Activated T-cell treated with anti-CD3 and anti-CD28 coated beads for 48 hours (primary cell): ENCODE results near the gene PLEKHA6.
A peak's percentile ranks its signal among the peaks of the same experiment; 100 is the strongest.

Experiments
- DNase-seq: peaks from one replicate; pipeline ENCODE4 v3.0.0-alpha.2; 2020; ENCODE audit warnings: low read depth

The PLEKHA6 gene

GRCh38 chr1:204262506-204263253, 97.0 kb downstream of the PLEKHA6 start:
- DNase-seq = no peak

GRCh38 chr1:204261746-204262505, 97.8 kb downstream of the PLEKHA6 start:
- DNase-seq = no peak

- DNase-seq = no peak
Observed at GRCh38 chr1:204261266-204261665, 98.5 kb downstream of the PLEKHA6 start.

- DNase-seq = no peak
Observed at GRCh38 chr1:204260601-204261197, 99.0 kb downstream of the PLEKHA6 start.

DNA sequence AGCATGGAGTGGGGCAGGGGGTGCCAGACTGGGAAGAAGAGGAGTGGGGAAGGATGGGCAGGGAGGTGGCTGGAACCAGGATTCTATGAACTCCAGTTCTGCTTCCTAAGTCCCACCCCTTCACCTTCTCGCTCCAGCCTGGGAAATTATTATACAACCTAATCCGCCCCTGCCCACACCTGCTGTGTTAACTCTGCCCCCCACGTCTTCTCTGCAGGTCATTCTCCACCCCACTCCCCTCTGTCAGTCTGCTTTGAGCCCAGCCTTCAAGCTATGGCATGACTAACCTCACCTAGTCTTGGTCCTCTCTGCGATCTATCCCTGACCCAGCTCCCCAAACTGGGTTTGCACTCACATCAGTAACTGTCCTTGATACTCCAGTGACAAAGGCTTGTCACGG, 99.9 kb downstream of the PLEKHA6 start:
- DNase-seq = no peak

GRCh38 chr1:204259196-204259595, 100.5 kb downstream of the PLEKHA6 start:
- DNase-seq = no peak

DNA sequence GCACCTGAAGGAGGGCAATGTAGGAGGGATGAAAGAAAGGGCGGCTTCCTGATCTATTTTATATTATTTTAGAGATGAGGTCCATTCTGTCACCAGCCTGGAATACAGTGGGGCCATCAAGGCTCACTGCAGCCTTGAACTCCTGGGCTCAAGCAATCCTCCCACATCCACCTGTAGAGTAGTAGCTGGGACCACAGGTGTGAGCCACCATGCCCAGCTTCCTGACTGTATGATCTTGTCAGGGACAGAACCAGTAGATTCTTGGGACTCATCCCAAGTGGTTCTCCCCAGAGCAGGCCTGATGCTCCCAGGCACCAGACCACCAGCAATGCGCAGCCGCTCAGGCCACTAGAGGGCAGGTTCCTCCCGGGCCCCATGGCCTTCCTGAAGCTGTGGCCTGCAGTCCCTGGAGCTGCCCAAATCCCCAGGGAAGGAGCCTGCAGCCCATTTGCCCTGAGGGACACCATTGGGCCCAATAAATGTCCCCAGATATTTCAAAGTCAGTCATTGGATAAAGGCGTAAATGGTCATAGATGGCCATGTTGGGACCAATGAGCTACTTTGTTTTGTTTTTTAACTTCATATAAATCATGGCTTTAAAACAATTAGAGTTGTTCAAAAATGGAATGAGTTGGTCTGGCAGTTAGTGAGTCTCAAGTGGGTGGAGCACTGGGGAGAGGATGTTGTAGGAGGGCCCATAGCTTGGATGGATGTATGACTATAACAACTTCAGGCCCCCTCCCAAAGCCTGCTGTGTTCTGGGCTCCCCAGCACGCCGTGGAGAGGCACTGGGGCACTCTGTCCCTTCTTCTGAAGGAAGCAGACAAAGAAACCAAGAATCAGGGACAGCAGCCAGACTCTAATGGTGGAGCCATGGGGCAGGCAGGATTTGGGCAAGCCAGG, 101.3 kb downstream of the PLEKHA6 start:
- peak; percentile 23 for DNase-seq

DNA sequence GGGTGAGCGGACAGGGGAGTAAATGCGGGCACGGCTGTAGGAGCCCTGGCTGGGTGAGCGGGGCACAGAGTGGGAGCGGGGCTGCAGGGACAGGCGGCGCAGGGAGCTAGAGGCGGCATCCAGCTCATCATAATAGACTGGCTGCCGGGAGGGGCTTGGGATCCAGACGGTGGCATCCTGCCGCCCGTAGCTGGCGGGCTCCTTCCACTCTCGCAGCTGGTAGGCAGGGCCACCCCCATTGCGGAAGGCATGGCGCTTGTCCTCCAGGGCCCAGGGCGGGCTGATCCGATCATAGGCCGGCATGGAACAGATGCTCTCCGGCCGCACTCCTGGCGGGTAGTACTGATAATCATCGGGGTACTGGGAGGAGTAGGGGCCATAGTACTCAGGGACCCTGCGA, 102.3 kb downstream of the PLEKHA6 start:
- no peak for DNase-seq

- DNase-seq = no peak
Observed at GRCh38 chr1:204256531-204256930, 103.2 kb downstream of the PLEKHA6 start.

DNA sequence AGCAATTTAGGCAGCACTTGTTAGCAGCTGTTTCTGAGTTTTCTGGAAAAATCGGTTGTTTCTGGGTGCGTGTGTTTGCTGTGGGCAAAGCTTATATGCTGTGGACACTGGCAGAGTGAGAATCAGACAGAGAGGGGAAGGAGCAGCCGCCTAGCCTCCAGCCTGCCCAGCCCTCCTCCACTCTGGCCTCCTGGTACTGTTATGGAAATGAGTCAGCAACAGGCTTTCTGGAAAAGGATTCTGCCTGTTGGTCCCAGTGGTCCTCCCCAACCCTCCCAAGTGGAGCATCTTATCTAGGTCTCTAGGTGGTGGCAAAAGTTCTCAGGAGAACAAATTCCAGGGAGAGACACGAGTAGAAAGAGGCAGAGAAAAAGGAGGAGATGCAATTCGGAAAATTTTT, 103.8 kb downstream of the PLEKHA6 start:
- DNase-seq = no peak

- no peak for DNase-seq
Observed at GRCh38 chr1:204255225-204255624, 104.5 kb downstream of the PLEKHA6 start.

- no peak for DNase-seq
Observed at GRCh38 chr1:204254031-204254661, 105.6 kb downstream of the PLEKHA6 start.

GRCh38 chr1:204251926-204252689, 107.6 kb downstream of the PLEKHA6 start:
- DNase-seq = no peak

DNA sequence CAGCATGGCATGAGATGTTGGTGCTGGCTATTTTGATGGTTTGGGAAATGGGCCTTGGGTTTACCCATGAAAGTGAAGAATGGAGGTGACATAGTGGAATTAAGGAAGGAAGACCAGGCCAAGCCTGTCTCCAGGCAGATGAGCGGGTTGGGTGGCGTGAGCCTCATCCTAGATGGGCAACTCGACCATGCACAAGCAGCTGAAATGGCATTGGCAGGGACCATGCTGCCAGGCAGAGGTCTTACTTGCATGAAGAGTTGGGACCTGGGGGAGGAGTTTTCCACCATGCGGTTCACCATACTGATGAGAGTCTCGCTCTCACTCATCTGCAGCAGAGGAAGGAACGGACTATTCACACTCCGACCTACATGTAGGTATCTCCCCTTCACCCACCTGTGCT, 108.4 kb downstream of the PLEKHA6 start:
- no peak for DNase-seq

DNA sequence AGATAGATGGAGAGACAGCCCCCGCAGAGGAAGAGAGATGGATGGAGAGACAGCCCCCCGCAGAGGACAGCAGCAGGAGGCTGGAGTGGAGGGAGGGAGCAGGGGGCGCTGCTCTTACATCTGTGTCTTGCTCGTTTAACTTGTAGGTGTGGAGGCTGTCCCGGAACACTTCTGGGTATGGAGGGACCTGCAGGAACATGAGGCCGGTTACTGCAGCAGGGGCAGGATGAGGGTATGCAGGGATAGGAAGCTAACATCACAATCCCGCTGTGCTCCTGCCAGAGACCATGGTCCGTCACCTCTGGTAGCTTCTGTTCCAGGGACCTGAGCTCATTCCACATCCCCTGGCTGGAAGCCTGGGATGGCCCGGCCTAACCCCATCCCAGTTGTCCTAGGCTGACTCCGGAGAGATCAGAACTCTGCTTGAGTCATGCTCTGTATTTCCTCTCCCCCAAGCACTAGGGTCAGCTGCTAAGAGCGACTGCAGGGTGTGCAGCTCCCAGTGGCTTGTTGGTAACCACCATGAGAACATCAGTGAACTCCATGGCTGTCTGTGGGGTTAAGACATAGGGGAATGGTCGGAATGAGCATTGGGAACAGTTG, 109.2 kb downstream of the PLEKHA6 start:
- no peak for DNase-seq

DNA sequence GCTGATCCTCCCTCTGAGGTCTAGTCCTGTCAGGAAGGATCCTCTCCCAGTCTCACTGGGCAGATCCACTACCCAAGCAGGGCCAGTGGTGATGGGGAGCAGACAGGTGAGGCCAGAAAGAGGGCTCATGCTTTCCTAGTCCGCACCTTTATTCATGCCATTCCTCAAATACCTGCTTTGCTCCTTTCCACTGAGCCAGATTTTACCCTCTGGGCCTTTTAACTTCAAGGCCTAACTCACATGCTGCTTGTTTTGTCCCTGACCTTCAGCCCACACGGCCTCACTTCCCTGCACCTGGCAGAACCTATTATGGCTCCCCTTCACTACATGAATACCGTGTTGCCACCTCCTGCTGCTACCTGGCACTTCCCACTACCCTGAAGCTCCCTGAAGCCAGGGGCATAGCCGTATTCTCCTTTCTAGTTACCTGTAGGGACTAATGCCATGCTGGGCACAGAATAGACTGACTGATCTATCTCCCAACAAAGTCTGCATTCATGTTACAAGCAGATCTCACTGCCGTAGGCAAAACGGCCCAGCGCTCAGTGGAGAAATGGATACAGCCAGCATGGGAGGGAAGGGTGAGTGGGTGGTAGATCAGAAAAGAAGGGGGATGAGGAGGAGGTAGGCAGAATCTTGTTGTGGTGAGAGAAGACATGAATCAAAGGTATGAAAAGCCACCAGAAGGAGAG, 109.8 kb downstream of the PLEKHA6 start:
- DNase-seq = no peak

- no peak for DNase-seq
Observed at GRCh38 chr1:204248954-204249353, 110.8 kb downstream of the PLEKHA6 start.

- DNase-seq = no peak
Observed at GRCh38 chr1:204246876-204247275, 112.9 kb downstream of the PLEKHA6 start.

GRCh38 chr1:204242920-204243319, 116.8 kb downstream of the PLEKHA6 start:
- DNase-seq = no peak

- no peak for DNase-seq
Observed at GRCh38 chr1:204241914-204242313, 117.8 kb downstream of the PLEKHA6 start.
